K562 (cell line): ENCODE measurements around the gene SVEP1. TPM values are rescaled to one million over a fixed set of nuclear protein-coding genes. Genes with fewer than 3 reads are reported as not detected.
A peak's percentile ranks its signal among the peaks of the same experiment; 100 is the strongest.

Experiments
- HNRNPH1 ChIP-seq: fragments of 200-400 bp; formaldehyde crosslinking; optimal IDR thresholded peaks from 2 replicates; pipeline ENCODE3; 2017; ENCODE audit warnings: low read depth, mild to moderate bottlenecking, low read length, moderate library complexity
- NBN ChIP-seq: fragments of 450-650 bp; IDR thresholded peaks from 2 replicates; pipeline ENCODE4 v1.6.1; 2016; ENCODE audit warnings: low read depth, mild to moderate bottlenecking
- SIN3B ChIP-seq: fragments of 450-650 bp; IDR thresholded peaks from 2 replicates; pipeline ENCODE4 v1.6.1; 2017; ENCODE audit warnings: low read depth, mild to moderate bottlenecking, moderate library complexity
- SNIP1 ChIP-seq: fragments of 450-650 bp; IDR thresholded peaks from 2 replicates; pipeline ENCODE4 v1.7.1; 2017; ENCODE audit warnings: low read depth, mild to moderate bottlenecking
- polyA plus RNA-seq, 8 experiments: library from polyadenylated mRNA; depleted of rRNA in 4 of 8; stranded (reverse) in 5 of 8; unstranded in 3 of 8; fragments of >200 nt; fragmentation: Nextera tagmentation in 2 of 8; fragmentation: Illumina TruSeq in 1 of 8; extraction: Ambion mirVana in 2 of 8; extraction: Trizol in 1 of 8; gene quantifications; 2 replicates each; pipeline versions ENCODE4 v1.2.1 to v1.2.3, GENCODE V29; 2011 to 2014; ENCODE audit warnings: inconsistent platforms in 1 of 8, missing spikeins in 1 of 8
- total RNA-seq, 7 experiments: library from RNA; depleted of rRNA in 6 of 7; stranded (reverse); fragments of >200 nt in 6 of 7; fragmentation: Illumina TruSeq in 2 of 7; extraction: Trizol in 2 of 7; gene quantifications; 2 replicates each; pipeline versions ENCODE4 v1.2.1 to v1.2.3, GENCODE V29; 2011 to 2021; ENCODE audit warnings: low replicate concordance in 1 of 7
- TF ChIP-seq, protein P1 (sequence below): IDR thresholded peaks from 3 replicates; pipeline ENCODE4 v1.6.1; 2011; ENCODE audit warnings: borderline replicate concordance, mild to moderate bottlenecking, moderate library complexity; ENCODE audit not compliant: insufficient read length; ENCODE audit errors: extremely low read depth
- TF ChIP-seq, protein P2 (sequence below): sonication (generic); formaldehyde crosslinking; IDR thresholded peaks from 2 replicates; pipeline ENCODE4 v1.8.1; 2023; ENCODE audit warnings: mild to moderate bottlenecking, missing genetic modification reagents
- TF ChIP-seq, protein P3 (sequence below): sonication (generic); formaldehyde crosslinking; IDR thresholded peaks from 2 replicates; pipeline ENCODE4 v1.8.0; 2022; ENCODE audit warnings: mild to moderate bottlenecking, missing genetic modification reagents
- TF ChIP-seq, protein P4 (sequence below), 3 experiments: IDR thresholded peaks in 2 of 3; conservative IDR thresholded peaks in 1 of 3; 2 replicates each; pipeline ENCODE4 v1.5.1; 2011 to 2012; ENCODE audit warnings: low read length in 3 of 3, mild to moderate bottlenecking in 3 of 3, control low read depth in 2 of 3, improper control_type of control experiment in 1 of 3, inconsistent platforms in 1 of 3, low read depth in 1 of 3, mixed read lengths in 1 of 3, moderate library complexity in 1 of 3; ENCODE audit not compliant: insufficient read depth in 2 of 3
- TF ChIP-seq, protein P5 (sequence below): fragments of 450-650 bp; IDR thresholded peaks from 2 replicates; pipeline ENCODE4 v1.6.1; 2016; ENCODE audit warnings: low read depth, mild to moderate bottlenecking, moderate library complexity
- TF ChIP-seq, protein P6 (sequence below): sonication (generic); formaldehyde crosslinking; IDR thresholded peaks from 2 replicates; pipeline ENCODE4 v1.8.1; 2023; ENCODE audit warnings: mild to moderate bottlenecking, missing genetic modification reagents
- TF ChIP-seq, protein P7 (sequence below): fragments of 250-450 bp; sonication (Bioruptor Pico); IDR thresholded peaks from 2 replicates; pipeline ENCODE4 v1.4.0; 2020

Gene SVEP1
- total and polyA plus RNA-seq, 9 of the 15 experiments (the other 6 are each of a cell fraction or from before 2014, with no cell fraction given): 0.20 to 0.84 (median 0.43) TPM

DNA sequence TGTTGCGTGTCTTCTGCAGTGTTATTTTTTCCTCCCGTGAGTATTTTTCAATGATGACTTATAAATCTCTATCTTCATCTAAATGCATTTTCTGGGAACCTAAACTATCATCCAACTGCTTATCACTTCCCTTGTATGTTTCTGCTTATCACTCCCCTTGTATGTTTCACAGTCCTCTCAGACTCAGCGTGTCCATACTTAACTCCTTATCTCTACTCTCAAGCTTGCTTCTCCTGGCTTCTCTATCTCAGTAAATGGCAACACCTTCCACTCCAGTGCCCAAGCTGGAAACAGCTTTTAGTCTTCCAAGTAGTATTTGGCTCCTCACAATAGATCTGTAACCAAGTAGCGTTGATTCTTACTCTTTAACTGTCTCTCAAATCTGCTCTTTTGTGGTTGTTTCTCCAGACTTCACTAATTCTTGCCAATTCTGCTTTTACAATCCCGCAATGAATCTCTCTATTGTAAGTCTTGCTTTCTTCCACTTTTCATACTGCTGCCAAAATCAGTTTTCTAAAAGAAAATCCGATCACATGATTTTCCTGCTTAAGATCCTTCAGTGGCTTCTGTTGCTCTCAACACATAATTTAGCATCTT is 208.0 kb downstream of the SVEP1 start (continued):
- TF ChIP-seq, protein P1, sequence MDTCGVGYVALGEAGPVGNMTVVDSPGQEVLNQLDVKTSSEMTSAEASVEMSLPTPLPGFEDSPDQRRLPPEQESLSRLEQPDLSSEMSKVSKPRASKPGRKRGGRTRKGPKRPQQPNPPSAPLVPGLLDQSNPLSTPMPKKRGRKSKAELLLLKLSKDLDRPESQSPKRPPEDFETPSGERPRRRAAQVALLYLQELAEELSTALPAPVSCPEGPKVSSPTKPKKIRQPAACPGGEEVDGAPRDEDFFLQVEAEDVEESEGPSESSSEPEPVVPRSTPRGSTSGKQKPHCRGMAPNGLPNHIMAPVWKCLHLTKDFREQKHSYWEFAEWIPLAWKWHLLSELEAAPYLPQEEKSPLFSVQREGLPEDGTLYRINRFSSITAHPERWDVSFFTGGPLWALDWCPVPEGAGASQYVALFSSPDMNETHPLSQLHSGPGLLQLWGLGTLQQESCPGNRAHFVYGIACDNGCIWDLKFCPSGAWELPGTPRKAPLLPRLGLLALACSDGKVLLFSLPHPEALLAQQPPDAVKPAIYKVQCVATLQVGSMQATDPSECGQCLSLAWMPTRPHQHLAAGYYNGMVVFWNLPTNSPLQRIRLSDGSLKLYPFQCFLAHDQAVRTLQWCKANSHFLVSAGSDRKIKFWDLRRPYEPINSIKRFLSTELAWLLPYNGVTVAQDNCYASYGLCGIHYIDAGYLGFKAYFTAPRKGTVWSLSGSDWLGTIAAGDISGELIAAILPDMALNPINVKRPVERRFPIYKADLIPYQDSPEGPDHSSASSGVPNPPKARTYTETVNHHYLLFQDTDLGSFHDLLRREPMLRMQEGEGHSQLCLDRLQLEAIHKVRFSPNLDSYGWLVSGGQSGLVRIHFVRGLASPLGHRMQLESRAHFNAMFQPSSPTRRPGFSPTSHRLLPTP: no peak
- TF ChIP-seq, protein P2, sequence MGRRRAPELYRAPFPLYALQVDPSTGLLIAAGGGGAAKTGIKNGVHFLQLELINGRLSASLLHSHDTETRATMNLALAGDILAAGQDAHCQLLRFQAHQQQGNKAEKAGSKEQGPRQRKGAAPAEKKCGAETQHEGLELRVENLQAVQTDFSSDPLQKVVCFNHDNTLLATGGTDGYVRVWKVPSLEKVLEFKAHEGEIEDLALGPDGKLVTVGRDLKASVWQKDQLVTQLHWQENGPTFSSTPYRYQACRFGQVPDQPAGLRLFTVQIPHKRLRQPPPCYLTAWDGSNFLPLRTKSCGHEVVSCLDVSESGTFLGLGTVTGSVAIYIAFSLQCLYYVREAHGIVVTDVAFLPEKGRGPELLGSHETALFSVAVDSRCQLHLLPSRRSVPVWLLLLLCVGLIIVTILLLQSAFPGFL: no peak
- TF ChIP-seq, protein P3, sequence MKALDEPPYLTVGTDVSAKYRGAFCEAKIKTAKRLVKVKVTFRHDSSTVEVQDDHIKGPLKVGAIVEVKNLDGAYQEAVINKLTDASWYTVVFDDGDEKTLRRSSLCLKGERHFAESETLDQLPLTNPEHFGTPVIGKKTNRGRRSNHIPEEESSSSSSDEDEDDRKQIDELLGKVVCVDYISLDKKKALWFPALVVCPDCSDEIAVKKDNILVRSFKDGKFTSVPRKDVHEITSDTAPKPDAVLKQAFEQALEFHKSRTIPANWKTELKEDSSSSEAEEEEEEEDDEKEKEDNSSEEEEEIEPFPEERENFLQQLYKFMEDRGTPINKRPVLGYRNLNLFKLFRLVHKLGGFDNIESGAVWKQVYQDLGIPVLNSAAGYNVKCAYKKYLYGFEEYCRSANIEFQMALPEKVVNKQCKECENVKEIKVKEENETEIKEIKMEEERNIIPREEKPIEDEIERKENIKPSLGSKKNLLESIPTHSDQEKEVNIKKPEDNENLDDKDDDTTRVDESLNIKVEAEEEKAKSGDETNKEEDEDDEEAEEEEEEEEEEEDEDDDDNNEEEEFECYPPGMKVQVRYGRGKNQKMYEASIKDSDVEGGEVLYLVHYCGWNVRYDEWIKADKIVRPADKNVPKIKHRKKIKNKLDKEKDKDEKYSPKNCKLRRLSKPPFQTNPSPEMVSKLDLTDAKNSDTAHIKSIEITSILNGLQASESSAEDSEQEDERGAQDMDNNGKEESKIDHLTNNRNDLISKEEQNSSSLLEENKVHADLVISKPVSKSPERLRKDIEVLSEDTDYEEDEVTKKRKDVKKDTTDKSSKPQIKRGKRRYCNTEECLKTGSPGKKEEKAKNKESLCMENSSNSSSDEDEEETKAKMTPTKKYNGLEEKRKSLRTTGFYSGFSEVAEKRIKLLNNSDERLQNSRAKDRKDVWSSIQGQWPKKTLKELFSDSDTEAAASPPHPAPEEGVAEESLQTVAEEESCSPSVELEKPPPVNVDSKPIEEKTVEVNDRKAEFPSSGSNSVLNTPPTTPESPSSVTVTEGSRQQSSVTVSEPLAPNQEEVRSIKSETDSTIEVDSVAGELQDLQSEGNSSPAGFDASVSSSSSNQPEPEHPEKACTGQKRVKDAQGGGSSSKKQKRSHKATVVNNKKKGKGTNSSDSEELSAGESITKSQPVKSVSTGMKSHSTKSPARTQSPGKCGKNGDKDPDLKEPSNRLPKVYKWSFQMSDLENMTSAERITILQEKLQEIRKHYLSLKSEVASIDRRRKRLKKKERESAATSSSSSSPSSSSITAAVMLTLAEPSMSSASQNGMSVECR (CRISPR knock-in tag): no peak
- TF ChIP-seq, protein P4, sequence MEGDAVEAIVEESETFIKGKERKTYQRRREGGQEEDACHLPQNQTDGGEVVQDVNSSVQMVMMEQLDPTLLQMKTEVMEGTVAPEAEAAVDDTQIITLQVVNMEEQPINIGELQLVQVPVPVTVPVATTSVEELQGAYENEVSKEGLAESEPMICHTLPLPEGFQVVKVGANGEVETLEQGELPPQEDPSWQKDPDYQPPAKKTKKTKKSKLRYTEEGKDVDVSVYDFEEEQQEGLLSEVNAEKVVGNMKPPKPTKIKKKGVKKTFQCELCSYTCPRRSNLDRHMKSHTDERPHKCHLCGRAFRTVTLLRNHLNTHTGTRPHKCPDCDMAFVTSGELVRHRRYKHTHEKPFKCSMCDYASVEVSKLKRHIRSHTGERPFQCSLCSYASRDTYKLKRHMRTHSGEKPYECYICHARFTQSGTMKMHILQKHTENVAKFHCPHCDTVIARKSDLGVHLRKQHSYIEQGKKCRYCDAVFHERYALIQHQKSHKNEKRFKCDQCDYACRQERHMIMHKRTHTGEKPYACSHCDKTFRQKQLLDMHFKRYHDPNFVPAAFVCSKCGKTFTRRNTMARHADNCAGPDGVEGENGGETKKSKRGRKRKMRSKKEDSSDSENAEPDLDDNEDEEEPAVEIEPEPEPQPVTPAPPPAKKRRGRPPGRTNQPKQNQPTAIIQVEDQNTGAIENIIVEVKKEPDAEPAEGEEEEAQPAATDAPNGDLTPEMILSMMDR (IDR thresholded peaks at IDR 0.05 in 2 of 3, conservative IDR thresholded peaks at IDR 0.05 in 1 of 3; ENCODE audit: insufficient read depth in 2 of 3, low read depth in 1 of 3, low read length in 3 of 3): no peak
- TF ChIP-seq SIN3B (no peak), NBN (peak; percentile 98), HNRNPH1 (no peak), SNIP1 (no peak)
- TF ChIP-seq, protein P5, sequence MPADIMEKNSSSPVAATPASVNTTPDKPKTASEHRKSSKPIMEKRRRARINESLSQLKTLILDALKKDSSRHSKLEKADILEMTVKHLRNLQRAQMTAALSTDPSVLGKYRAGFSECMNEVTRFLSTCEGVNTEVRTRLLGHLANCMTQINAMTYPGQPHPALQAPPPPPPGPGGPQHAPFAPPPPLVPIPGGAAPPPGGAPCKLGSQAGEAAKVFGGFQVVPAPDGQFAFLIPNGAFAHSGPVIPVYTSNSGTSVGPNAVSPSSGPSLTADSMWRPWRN: peak; percentile 97
- TF ChIP-seq, protein P6, sequence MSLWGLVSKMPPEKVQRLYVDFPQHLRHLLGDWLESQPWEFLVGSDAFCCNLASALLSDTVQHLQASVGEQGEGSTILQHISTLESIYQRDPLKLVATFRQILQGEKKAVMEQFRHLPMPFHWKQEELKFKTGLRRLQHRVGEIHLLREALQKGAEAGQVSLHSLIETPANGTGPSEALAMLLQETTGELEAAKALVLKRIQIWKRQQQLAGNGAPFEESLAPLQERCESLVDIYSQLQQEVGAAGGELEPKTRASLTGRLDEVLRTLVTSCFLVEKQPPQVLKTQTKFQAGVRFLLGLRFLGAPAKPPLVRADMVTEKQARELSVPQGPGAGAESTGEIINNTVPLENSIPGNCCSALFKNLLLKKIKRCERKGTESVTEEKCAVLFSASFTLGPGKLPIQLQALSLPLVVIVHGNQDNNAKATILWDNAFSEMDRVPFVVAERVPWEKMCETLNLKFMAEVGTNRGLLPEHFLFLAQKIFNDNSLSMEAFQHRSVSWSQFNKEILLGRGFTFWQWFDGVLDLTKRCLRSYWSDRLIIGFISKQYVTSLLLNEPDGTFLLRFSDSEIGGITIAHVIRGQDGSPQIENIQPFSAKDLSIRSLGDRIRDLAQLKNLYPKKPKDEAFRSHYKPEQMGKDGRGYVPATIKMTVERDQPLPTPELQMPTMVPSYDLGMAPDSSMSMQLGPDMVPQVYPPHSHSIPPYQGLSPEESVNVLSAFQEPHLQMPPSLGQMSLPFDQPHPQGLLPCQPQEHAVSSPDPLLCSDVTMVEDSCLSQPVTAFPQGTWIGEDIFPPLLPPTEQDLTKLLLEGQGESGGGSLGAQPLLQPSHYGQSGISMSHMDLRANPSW: no peak
- TF ChIP-seq, protein P7, sequence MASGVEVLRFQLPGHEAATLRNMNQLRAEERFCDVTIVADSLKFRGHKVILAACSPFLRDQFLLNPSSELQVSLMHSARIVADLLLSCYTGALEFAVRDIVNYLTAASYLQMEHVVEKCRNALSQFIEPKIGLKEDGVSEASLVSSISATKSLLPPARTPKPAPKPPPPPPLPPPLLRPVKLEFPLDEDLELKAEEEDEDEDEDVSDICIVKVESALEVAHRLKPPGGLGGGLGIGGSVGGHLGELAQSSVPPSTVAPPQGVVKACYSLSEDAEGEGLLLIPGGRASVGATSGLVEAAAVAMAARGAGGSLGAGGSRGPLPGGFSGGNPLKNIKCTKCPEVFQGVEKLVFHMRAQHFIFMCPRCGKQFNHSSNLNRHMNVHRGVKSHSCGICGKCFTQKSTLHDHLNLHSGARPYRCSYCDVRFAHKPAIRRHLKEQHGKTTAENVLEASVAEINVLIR: no peak
